ENCODE data around the gene CMIP. TPM values are rescaled to one million over a fixed set of nuclear protein-coding genes. Genes with fewer than 3 reads are reported as not detected.

The CMIP gene
- polyA plus RNA-seq, 1 donor from 2014 or later, result 15.1 TPM

DNA sequence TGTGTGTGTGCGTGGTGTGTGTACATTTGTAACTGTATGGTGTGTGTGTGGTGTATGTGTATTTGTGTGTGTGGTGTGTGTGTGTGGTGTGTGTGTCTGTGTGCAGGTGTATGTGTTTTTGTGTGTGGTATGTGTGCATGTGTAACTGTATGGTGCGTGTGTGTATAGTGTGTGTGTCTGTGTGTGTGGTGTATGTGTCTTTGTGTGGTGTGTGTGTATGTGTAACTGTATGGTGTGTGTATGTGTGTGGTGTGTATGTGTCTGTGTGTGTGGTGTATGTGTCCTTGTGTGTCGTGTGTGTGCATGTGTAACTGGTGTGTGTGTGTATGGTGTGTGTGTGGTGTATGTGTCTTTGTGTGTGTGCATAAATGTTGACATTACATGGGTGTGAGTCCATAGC lies 170.8 kb downstream of the CMIP start:
- H3K27ac ChIP-seq (ENCODE audit: low read length), result no peak overlapping the region
- H2AFZ ChIP-seq (ENCODE audit: low read depth, low read length), result no peak overlapping the region
- peaks cover 10% of the 10 kb centered on the region for H3K36me3 ChIP-seq (ENCODE audit: insufficient read depth, low read length)
- no peaks in the 10 kb centered on the region for H3K79me2 ChIP-seq (replicated peaks; ENCODE audit: insufficient read depth, low read length)
- H3K4me3 ChIP-seq (ENCODE audit: low read length), result no peak overlapping the region
- H3K27me3 ChIP-seq (ENCODE audit: insufficient read depth, low read depth, low read length), result no peaks in the 10 kb centered on the region
- TF ChIP-seq TAF1 (IDR thresholded peaks at IDR 0.05; ENCODE audit: low read depth) (no peak), POLR2AphosphoS5 (IDR thresholded peaks at IDR 0.05) (no peak), SMC3 (conservative IDR thresholded peaks at IDR 0.05; ENCODE audit: poor library complexity) (no peak), CTCF (IDR thresholded peaks at IDR 0.05; ENCODE audit: poor library complexity, severe bottlenecking) (no peak), EZH2 (IDR thresholded peaks at IDR 0.05; ENCODE audit: borderline replicate concordance, insufficient read depth, low read length, poor library complexity, severe bottlenecking) (no peak), RAD21 (conservative IDR thresholded peaks at IDR 0.05) (no peak), MXI1 (conservative IDR thresholded peaks at IDR 0.05; ENCODE audit: poor library complexity, severe bottlenecking) (no peak)
- TF ChIP-seq, protein P1, sequence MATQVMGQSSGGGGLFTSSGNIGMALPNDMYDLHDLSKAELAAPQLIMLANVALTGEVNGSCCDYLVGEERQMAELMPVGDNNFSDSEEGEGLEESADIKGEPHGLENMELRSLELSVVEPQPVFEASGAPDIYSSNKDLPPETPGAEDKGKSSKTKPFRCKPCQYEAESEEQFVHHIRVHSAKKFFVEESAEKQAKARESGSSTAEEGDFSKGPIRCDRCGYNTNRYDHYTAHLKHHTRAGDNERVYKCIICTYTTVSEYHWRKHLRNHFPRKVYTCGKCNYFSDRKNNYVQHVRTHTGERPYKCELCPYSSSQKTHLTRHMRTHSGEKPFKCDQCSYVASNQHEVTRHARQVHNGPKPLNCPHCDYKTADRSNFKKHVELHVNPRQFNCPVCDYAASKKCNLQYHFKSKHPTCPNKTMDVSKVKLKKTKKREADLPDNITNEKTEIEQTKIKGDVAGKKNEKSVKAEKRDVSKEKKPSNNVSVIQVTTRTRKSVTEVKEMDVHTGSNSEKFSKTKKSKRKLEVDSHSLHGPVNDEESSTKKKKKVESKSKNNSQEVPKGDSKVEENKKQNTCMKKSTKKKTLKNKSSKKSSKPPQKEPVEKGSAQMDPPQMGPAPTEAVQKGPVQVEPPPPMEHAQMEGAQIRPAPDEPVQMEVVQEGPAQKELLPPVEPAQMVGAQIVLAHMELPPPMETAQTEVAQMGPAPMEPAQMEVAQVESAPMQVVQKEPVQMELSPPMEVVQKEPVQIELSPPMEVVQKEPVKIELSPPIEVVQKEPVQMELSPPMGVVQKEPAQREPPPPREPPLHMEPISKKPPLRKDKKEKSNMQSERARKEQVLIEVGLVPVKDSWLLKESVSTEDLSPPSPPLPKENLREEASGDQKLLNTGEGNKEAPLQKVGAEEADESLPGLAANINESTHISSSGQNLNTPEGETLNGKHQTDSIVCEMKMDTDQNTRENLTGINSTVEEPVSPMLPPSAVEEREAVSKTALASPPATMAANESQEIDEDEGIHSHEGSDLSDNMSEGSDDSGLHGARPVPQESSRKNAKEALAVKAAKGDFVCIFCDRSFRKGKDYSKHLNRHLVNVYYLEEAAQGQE (IDR thresholded peaks at IDR 0.05; ENCODE audit: borderline replicate concordance), result no peak
- H3K4me2 ChIP-seq (ENCODE audit: low read length), result no peak overlapping the region
- H4K20me1 ChIP-seq (ENCODE audit: insufficient read depth), result no peaks in the 10 kb centered on the region
- no peak overlapping the region for H3K9ac ChIP-seq (ENCODE audit: low read length)
- H3K9me2 ChIP-seq (ENCODE audit: insufficient read depth, low read length), result no peaks in the 10 kb centered on the region
- no peaks in the 10 kb centered on the region for H3F3A ChIP-seq (ENCODE audit: insufficient read depth, low read length, poor library complexity, severe bottlenecking)
- H3K9me3 ChIP-seq (ENCODE audit: low read length), result no peaks in the 10 kb centered on the region

DNA sequence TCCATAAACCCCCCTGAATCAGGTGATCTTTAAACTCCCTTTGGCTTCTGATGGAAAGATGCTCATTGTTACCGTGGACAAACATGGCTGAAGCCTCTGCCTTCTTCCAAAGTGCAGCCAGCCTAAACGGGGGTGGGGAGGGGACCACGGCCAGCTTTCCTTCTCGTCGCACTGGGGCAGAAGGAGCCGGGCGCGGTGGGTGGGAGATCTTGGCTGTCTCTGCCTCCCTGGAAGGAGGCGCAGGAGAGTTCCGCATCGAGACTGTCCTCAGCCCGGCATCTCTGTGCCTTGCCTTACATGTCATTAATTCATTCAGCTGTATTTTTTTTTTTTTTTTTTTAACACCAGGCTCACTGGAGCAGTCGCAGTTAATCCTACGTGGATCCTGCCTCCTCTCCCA lies 171.2 kb downstream of the CMIP start:
- H3K9ac ChIP-seq (ENCODE audit: low read length), result no peak overlapping the region
- no peaks in the 10 kb centered on the region for H3F3A ChIP-seq (ENCODE audit: insufficient read depth, low read length, poor library complexity, severe bottlenecking)
- no peak overlapping the region for H2AFZ ChIP-seq (ENCODE audit: low read depth, low read length)
- H3K36me3 ChIP-seq (ENCODE audit: insufficient read depth, low read length), result peaks cover 10% of the 10 kb centered on the region
- H3K4me3 ChIP-seq (ENCODE audit: low read length), result no peak overlapping the region
- H4K20me1 ChIP-seq (ENCODE audit: insufficient read depth), result no peaks in the 10 kb centered on the region
- no peak overlapping the region for H3K27ac ChIP-seq (ENCODE audit: low read length)
- no peaks in the 10 kb centered on the region for H3K9me3 ChIP-seq (ENCODE audit: low read length)
- no peak for TF ChIP-seq POLR2AphosphoS5 (IDR thresholded peaks at IDR 0.05)
- no peak for TF ChIP-seq SMC3 (conservative IDR thresholded peaks at IDR 0.05; ENCODE audit: poor library complexity)
- TF ChIP-seq RAD21 (conservative IDR thresholded peaks at IDR 0.05), result no peak
- no peak for TF ChIP-seq TAF1 (IDR thresholded peaks at IDR 0.05; ENCODE audit: low read depth)
- no peak for TF ChIP-seq MXI1 (conservative IDR thresholded peaks at IDR 0.05; ENCODE audit: poor library complexity, severe bottlenecking)
- TF ChIP-seq, protein P1 (IDR thresholded peaks at IDR 0.05; ENCODE audit: borderline replicate concordance), result no peak
- no peak for TF ChIP-seq EP300 (conservative IDR thresholded peaks at IDR 0.05; ENCODE audit: poor library complexity, severe bottlenecking)
- TF ChIP-seq CTCF (IDR thresholded peaks at IDR 0.05; ENCODE audit: poor library complexity, severe bottlenecking), result no peak
- TF ChIP-seq EZH2 (IDR thresholded peaks at IDR 0.05; ENCODE audit: borderline replicate concordance, insufficient read depth, low read length, poor library complexity, severe bottlenecking), result no peak
- H3K79me2 ChIP-seq (replicated peaks; ENCODE audit: insufficient read depth, low read length), result no peaks in the 10 kb centered on the region
- H3K4me2 ChIP-seq (ENCODE audit: low read length), result no peak overlapping the region
- H3K9me2 ChIP-seq (ENCODE audit: insufficient read depth, low read length), result no peaks in the 10 kb centered on the region
- no peaks in the 10 kb centered on the region for H3K27me3 ChIP-seq (ENCODE audit: insufficient read depth, low read depth, low read length)
